T47D (cell line): ENCODE measurements around the gene PRLR.

ENCODE experiments used
- DNase-seq, 2 experiments: peaks; one replicate each; pipeline versions ENCODE4 v3.0.0 to v3.0.0-alpha.2; 2011 to 2012; ENCODE audit warnings: low read depth in 1 of 2, low spot score in 1 of 2
- JUND ChIP-seq: IDR thresholded peaks from 2 replicates; pipeline ENCODE4 v1.6.1; 2012; ENCODE audit warnings: low read depth
- in situ Hi-C: cut with HindIII; loops from 2 replicates; pipeline ENCODE4 v1.10.0; 2016; ENCODE audit warnings: low sequenced_read_pairs, low pct_unique_long_range_greater_than_20kb

Gene PRLR

DNA sequence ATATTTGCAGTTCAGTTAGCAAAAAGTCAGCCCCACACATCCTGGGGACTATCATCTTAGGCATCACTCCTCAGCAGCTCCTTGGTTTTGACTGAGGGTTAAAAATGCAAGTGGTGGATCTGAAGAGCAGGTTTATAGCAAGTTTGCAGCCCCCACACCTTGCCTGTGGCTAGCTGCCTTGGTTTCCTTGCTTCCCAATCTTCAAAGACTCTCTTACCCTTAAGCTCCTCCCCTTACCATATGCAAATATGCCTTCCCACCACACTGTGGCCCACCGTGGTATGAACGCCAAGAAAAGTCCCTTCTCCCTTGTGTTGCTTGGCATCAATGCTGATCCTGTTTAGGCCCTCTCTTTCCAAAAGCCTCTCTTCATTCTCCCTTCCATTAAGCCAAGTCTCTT, 137.6 kb downstream of the PRLR start:
- TF ChIP-seq JUND: no peak
- in situ Hi-C loops: no loop called here
- DNase-seq: no peak

- no peak for DNase-seq
- TF ChIP-seq JUND: no peak
- in situ Hi-C loops: no loop called here
Observed at GRCh38 chr5:35091704-35092103, 138.6 kb downstream of the PRLR start.

DNA sequence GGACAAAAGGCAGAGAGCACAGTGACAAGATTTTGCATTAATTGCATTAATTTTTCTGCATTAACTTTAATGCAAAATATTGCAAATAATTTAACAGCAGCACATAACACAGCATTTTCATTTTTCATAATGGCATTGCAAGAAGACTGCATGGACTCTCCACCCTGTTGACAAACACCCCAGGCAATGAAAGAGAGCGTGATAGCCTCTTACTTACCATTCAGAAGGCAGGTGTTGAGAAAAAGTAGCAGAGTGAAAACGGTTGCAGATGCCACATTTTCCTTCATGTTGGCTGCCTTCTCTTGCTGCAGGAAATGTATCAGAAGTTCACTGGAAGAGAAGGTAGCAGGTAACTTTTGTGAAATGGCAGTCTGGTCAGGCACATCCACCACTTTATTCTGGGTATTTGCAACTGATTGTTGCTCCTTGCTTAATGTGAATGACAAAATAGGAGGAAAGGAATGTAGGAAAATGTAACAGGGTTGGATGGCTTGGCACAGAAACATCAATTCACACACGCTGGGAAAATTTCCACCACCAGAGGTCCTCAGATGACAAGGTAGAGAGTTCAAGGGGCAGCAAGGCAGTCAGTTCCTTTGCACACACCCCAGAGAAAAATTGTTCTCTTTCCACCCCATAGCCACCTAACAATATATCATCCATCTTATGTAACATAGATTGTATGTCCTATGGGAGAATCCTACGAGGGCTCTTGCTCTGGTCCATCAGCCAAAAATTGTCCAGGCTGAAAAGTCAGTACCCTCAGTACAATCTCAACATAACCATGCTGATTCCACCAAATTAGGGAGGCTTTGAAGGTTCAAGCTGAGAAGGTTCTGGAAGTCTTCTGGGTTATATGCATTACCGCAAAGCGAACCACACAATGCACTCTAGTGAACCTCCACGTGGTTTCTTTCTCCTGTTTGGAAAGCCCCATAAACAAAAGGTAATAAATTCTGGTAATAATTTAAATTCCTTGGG, 140.7 kb downstream of the PRLR start:
- no peak for TF ChIP-seq JUND
- peak in 1 of 2 experiments; percentile 73 for DNase-seq
- in situ Hi-C loops: no loop called here

DNA sequence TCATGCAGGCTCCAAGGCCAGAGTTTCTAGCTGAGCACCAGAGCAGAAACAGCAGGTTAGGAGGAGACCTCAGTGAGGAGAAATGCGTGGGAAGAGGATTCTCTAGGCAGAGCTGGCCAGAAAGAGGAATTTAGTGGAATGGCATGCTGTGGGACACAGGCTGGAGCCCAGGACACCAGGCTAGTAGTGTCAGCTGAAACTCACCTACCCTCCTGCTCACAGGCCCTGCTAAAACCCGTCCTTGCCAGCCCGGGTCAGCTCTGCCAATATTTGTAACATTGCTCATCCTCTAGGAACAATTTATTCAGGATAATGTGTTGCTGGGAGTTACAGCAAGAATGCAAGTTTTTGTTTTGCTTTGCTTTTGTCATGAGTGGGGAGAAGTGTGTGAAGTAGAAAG, 142.3 kb downstream of the PRLR start:
- in situ Hi-C loops: no loop called here
- TF ChIP-seq JUND: no peak
- no peak for DNase-seq

DNA sequence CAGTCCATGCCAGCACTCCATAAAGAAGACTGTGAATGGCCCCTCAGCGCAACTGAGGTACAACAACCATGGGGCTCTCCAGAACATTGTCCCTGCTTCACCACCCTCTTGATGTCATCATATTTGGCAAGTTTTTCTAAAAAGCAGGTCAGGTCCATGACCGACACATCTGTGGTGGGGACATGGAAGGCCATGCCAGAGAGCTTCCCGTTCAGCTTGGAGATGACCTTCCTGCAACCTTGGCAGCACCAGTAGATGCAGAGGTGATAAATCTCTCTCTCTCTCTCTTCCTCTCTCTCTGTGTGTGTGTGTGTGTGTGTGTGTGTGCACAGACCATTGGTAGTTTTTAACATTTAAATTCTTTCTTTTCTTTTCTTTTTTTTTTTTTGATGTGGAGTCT, 147.1 kb downstream of the PRLR start:
- no peak for DNase-seq
- in situ Hi-C loops: no loop called here
- no peak for TF ChIP-seq JUND

DNA sequence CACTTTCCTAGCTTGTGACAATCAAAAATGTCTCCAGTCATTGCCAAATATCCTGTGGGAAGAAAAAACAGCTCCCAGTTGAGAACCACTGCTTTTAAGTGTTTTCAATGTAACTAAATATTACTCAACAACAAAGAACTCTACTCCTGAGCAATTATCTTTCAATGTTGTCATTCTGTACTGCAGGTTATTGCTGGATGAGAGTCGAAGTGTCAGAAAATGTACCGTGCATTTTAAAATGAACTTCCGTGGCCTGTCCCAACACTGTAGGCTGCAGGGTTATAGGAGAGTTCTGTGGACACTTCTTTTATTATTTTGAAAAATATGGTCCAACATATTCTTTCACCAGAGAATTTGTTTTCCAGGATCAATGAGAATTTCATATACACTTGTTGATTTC, 147.8 kb downstream of the PRLR start:
- TF ChIP-seq JUND: no peak
- DNase-seq: no peak
- in situ Hi-C loops: no loop called here

DNA sequence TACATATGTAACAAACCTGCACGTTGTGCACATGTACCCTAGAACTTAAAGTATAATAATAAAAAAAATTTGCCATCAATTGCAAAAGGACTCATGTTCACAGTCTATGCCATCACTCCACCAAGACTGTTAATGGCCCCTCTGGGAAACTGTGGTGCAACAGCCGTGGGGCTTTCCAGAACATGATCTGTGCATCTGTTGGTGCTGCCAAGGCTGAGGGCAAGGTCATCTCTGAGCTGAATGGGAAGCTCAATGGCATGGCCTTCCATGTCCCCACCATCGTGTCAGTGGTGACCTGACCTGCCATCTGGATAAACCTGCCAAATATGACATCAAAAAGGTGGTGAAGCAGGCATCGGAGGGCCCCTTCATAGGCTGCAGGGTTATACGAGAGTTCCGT, 149.2 kb downstream of the PRLR start:
- in situ Hi-C loops: no loop called here
- no peak for TF ChIP-seq JUND
- DNase-seq: no peak

DNA sequence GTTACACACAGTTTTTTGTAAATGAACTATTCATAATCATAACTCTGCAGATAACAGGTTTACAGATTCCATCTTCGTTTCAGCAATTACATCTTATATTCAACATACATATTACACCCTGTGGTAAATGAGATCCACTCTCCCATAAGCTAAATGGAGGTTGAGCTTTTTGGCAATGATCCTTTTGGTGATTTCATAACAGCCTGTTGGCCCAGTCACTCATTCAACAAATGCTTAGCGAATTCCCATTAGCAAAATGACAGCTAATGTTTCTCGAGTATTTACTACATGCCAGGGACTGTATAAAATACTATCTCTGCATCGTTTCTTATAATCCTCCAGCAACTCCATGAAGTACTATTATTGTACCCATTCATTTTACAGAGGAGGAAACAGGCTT, 157.1 kb downstream of the PRLR start:
- no peak for TF ChIP-seq JUND
- no peak for DNase-seq
- in situ Hi-C loops: no loop called here

- in situ Hi-C loops: no loop called here
- DNase-seq: no peak
- no peak for TF ChIP-seq JUND
Observed at GRCh38 chr5:35069188-35069587, 161.1 kb downstream of the PRLR start.

GRCh38 chr5:35067985-35068384, 162.3 kb downstream of the PRLR start:
- DNase-seq: no peak
- TF ChIP-seq JUND: no peak
- in situ Hi-C loops: no loop called here

DNA sequence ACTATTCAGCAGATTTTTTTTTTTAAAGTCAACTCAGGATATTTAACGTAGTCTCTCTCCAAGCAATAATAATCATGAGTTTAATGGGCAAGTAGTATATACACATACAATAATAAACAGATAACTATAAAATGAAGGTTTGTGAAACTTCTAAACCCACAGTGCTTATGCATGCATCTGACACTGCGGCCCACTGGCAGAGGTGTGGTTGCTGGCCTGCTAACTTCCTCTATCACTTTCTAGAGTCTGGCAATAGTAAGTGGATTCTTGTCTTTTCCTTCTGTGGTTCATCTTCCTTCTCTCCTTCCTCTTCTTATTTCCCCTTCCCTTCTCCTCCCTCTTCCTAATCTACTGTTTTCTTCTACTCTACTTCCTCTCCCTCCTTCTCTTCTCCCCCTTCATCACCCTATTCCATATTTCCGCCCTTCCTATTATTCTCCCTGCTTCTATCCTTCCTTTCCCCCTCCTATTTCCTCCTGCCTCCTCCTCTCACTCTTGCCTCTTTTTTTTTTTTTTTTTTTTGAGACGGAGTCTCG, 164.0 kb downstream of the PRLR start:
- in situ Hi-C loops: no loop called here
- no peak for TF ChIP-seq JUND
- DNase-seq: no peak

- no peak for TF ChIP-seq JUND
- in situ Hi-C loops: no loop called here
- no peak for DNase-seq
Observed at GRCh38 chr5:35063414-35063813, 166.9 kb downstream of the PRLR start.

- no peak for DNase-seq
- in situ Hi-C loops: no loop called here
- TF ChIP-seq JUND: no peak
Observed at GRCh38 chr5:35061211-35061770, 169.0 kb downstream of the PRLR start.

DNA sequence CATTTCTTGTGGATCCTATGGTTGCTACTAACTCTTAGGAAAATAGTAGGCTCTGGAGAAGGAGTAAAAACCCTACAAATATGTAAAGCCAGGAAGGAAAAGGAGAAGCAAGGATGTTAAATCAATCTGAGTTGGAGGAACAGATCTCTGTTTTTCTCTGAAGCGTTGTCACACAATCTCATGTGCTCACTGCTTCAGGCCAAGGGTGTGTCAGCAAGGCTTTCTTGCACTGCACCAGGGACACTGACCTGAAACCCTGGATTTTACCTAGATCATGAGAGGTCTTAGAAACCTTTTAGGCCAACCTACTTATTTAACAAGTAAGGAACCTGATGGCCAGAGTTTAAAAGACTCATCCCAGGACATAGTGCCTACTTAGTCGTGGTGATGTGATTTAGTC, 170.1 kb downstream of the PRLR start:
- TF ChIP-seq JUND: no peak
- in situ Hi-C loops: no loop called here
- DNase-seq: no peak
